H1 (cell line): ENCODE data around the gene COL6A3. TPM values are rescaled to one million over a fixed set of nuclear protein-coding genes. Genes with fewer than 3 reads are reported as not detected.

ENCODE experiments used
- CTCF ChIA-PET: fragments of 300-600 bp; sonication (Branson Sonifier 250); formaldehyde crosslinking; loops from one replicate; lab custom pipeline; 2021; ENCODE audit not compliant: partially characterized antibody; lab: Charles Lee
- POLR2A ChIA-PET: fragments of 300-600 bp; sonication (Branson Sonifier 250); formaldehyde crosslinking; loops from one replicate; lab custom pipeline; 2021; ENCODE audit warnings: inconsistent platforms; ENCODE audit not compliant: partially characterized antibody; lab: Charles Lee
- DNase-seq, 2 experiments: peaks; one replicate each; pipeline versions ENCODE4 v3.0.0 to v3.0.0-alpha.2; 2010 to 2022; ENCODE audit warnings: low spot score in 2 of 2, low read depth in 1 of 2, mixed read lengths in 1 of 2
- FAIRE-seq: peaks from 2 replicates; lab custom pipeline; 2011; peaks lifted over from hg19 to GRCh38; lab: Jason Lieb, UNC
- H2AFZ ChIP-seq: 2 replicates; pipeline ENCODE4 v1.8.1; 2012; ENCODE audit warnings: low read length, inconsistent platforms
- H2AK5ac ChIP-seq: 2 replicates; pipeline ENCODE4 v1.6.1; 2013; ENCODE audit warnings: low read depth, low read length
- H2BK120ac ChIP-seq: replicated peaks from 2 replicates; pipeline ENCODE3; 2013; ENCODE audit warnings: low read depth, low read length, inconsistent platforms
- H2BK12ac ChIP-seq: 2 replicates; pipeline ENCODE4 v1.6.1; 2013; ENCODE audit warnings: low read depth, low read length
- H2BK15ac ChIP-seq: 2 replicates; pipeline ENCODE4 v1.6.1; 2013; ENCODE audit warnings: low read length
- H2BK20ac ChIP-seq: 2 replicates; pipeline ENCODE4 v1.6.1; 2013; ENCODE audit warnings: low read length
- H2BK5ac ChIP-seq: 2 replicates; pipeline ENCODE4 v1.6.1; 2013; ENCODE audit warnings: low read depth, low read length
- H3K14ac ChIP-seq: 2 replicates; pipeline ENCODE4 v1.6.1; 2013; ENCODE audit warnings: inconsistent platforms; ENCODE audit not compliant: insufficient read length
- H3K18ac ChIP-seq: 2 replicates; pipeline ENCODE4 v1.6.1; 2013; ENCODE audit warnings: low read length; ENCODE audit errors: extremely low read depth
- H3K23ac ChIP-seq: 2 replicates; pipeline ENCODE4 v1.6.1; 2013; ENCODE audit warnings: inconsistent platforms; ENCODE audit not compliant: insufficient read length
- H3K23me2 ChIP-seq: 2 replicates; pipeline ENCODE4 v1.6.1; 2013; ENCODE audit warnings: low read depth, low read length
- H3K27ac ChIP-seq: 2 replicates; pipeline ENCODE4 v1.6.1; 2011; ENCODE audit warnings: low read depth, low read length, inconsistent platforms
- H3K27me3 ChIP-seq, 4 experiments: replicated peaks in 1 of 4; 1 replicate in 1 of 4; 2 replicates in 3 of 4; pipeline versions ENCODE4 v1.6.1 to v1.8.1; 2011 to 2013; ENCODE audit warnings: low read length in 3 of 4, mild to moderate bottlenecking in 3 of 4, inconsistent platforms in 2 of 4, mixed read lengths in 2 of 4, moderate library complexity in 1 of 4; ENCODE audit not compliant: control insufficient read depth in 3 of 4, insufficient read depth in 3 of 4; ENCODE audit errors: extremely low read depth in 1 of 4
- H3K36me3 ChIP-seq, 4 experiments: 2 replicates each; pipeline versions ENCODE4 v1.6.1 to v1.8.1; 2011 to 2013; ENCODE audit warnings: mild to moderate bottlenecking in 4 of 4, low read length in 3 of 4, moderate library complexity in 2 of 4, control low read depth in 1 of 4, inconsistent platforms in 1 of 4; ENCODE audit not compliant: insufficient read depth in 4 of 4, control insufficient read depth in 2 of 4
- H3K4ac ChIP-seq: replicated peaks from 2 replicates; pipeline ENCODE3; 2013; ENCODE audit warnings: low read length, low read depth, mixed read lengths, inconsistent platforms; ENCODE audit not compliant: insufficient read length
- H3K4me1 ChIP-seq, 4 experiments: replicated peaks in 1 of 4; 1 replicate in 1 of 4; 2 replicates in 3 of 4; pipeline versions ENCODE4 v1.6.1 to v1.8.1; 2011 to 2013; ENCODE audit warnings: low read length in 3 of 4, inconsistent platforms in 2 of 4, mixed read lengths in 1 of 4; ENCODE audit not compliant: insufficient read depth in 4 of 4, control insufficient read depth in 3 of 4
- H3K4me2 ChIP-seq, 2 experiments: 2 replicates each; pipeline versions ENCODE4 v1.6.1 to v1.8.1; 2011 to 2013; ENCODE audit warnings: low read depth in 2 of 2, low read length in 2 of 2, control low read depth in 1 of 2, inconsistent platforms in 1 of 2, mild to moderate bottlenecking in 1 of 2; ENCODE audit not compliant: insufficient read depth in 1 of 2
- H3K4me3 ChIP-seq, 4 experiments: fragments of 200-600, 300-600 bp in 1 of 4; sonication (generic), shearing (Covaris generic), sonication (Bioruptor Twin) in 1 of 4; 2 replicates each; pipeline versions ENCODE4 v1.5.1 to v1.8.1; 2011 to 2016; ENCODE audit warnings: low read length in 4 of 4, low read depth in 3 of 4, control low read depth in 2 of 4, inconsistent platforms in 2 of 4, mild to moderate bottlenecking in 2 of 4, mixed read lengths in 1 of 4, moderate library complexity in 1 of 4; ENCODE audit not compliant: insufficient read depth in 2 of 4; ENCODE audit errors: extremely low read depth in 1 of 4
- H3K56ac ChIP-seq: replicated peaks from 2 replicates; pipeline ENCODE3; 2013; ENCODE audit warnings: low read depth, mild to moderate bottlenecking, mixed read lengths, low read length, inconsistent platforms; ENCODE audit not compliant: insufficient read length
- H3K79me1 ChIP-seq: 2 replicates; pipeline ENCODE4 v1.6.1; 2013; ENCODE audit warnings: low read depth, low read length, control low read depth
- H3K79me2 ChIP-seq, 2 experiments: 2 replicates each; pipeline versions ENCODE4 v1.6.1 to v1.8.1; 2012 to 2013; ENCODE audit warnings: low read length in 2 of 2, mild to moderate bottlenecking in 2 of 2, inconsistent platforms in 1 of 2; ENCODE audit not compliant: insufficient read depth in 2 of 2, control insufficient read depth in 1 of 2
- H3K9ac ChIP-seq, 4 experiments: replicated peaks in 1 of 4; 1 replicate in 1 of 4; 2 replicates in 3 of 4; pipeline versions ENCODE4 v1.6.1 to v1.8.1; 2011 to 2013; ENCODE audit warnings: low read depth in 3 of 4, low read length in 3 of 4, control low read depth in 2 of 4, mild to moderate bottlenecking in 2 of 4, moderate library complexity in 2 of 4, inconsistent platforms in 1 of 4; ENCODE audit errors: extremely low read depth in 1 of 4
- H3K9me3 ChIP-seq, 2 experiments: 2 replicates each; pipeline versions ENCODE4 v1.6.1 to v1.8.1; 2012 to 2013; ENCODE audit warnings: mild to moderate bottlenecking in 2 of 2, moderate library complexity in 2 of 2, control low read depth in 1 of 2, inconsistent platforms in 1 of 2, low read depth in 1 of 2, low read length in 1 of 2, mixed read lengths in 1 of 2; ENCODE audit not compliant: insufficient read depth in 2 of 2
- H4K20me1 ChIP-seq, 2 experiments: replicated peaks in 1 of 2; 2 replicates each; pipeline versions ENCODE3 to v1.8.1; 2011 to 2013; ENCODE audit warnings: inconsistent platforms in 2 of 2, low read length in 2 of 2, mild to moderate bottlenecking in 1 of 2; ENCODE audit not compliant: insufficient read depth in 2 of 2, control insufficient read depth in 1 of 2
- H4K5ac ChIP-seq: 2 replicates; pipeline ENCODE4 v1.6.1; 2013; ENCODE audit warnings: low read length, low read depth, mixed read lengths, inconsistent platforms; ENCODE audit not compliant: insufficient read length
- H4K8ac ChIP-seq: 2 replicates; pipeline ENCODE4 v1.8.0; 2013; ENCODE audit warnings: mild to moderate bottlenecking, moderate library complexity, low read length, inconsistent platforms; ENCODE audit not compliant: insufficient read depth; ENCODE audit errors: extremely low read depth
- H4K91ac ChIP-seq: replicated peaks from 2 replicates; pipeline ENCODE3; 2013; ENCODE audit warnings: low read length, mixed read lengths, inconsistent platforms; ENCODE audit not compliant: insufficient read length
- ASH2L ChIP-seq: fragments of 200-600, 300-600 bp; sonication (generic); IDR thresholded peaks from one replicate; pipeline ENCODE4 v1.7.1; 2017; ENCODE audit warnings: low read length
- BACH1 ChIP-seq: IDR thresholded peaks from 2 replicates; pipeline ENCODE4 v1.6.1; 2012; ENCODE audit warnings: low read length, improper control_type of control experiment
- BCL11A ChIP-seq, 2 experiments: IDR thresholded peaks; one replicate each; pipeline ENCODE4 v1.6.1; 2011; ENCODE audit warnings: low read depth in 2 of 2, low read length in 2 of 2, mild to moderate bottlenecking in 2 of 2
- CEBPB ChIP-seq: IDR thresholded peaks from 2 replicates; pipeline ENCODE4 v1.6.1; 2012; ENCODE audit warnings: low read depth, low read length
- EP300 ChIP-seq, 2 experiments: IDR thresholded peaks; 1 replicate in 1 of 2; 2 replicates in 1 of 2; pipeline ENCODE4 v1.6.1; 2011 to 2012; ENCODE audit warnings: low read depth in 2 of 2, low read length in 2 of 2, mild to moderate bottlenecking in 2 of 2, borderline replicate concordance in 1 of 2, inconsistent platforms in 1 of 2, moderate library complexity in 1 of 2
- EZH2 ChIP-seq: fragments of 200-600 bp; sonication (generic); IDR thresholded peaks from 2 replicates; pipeline ENCODE4 v1.7.1; 2012; ENCODE audit warnings: low read depth, mild to moderate bottlenecking, moderate library complexity, low read length, inconsistent platforms; ENCODE audit not compliant: severe bottlenecking
- HDAC2 ChIP-seq, 2 experiments: fragments of 300-600 bp in 1 of 2; sonication (generic) in 1 of 2; IDR thresholded peaks; 2 replicates each; pipeline ENCODE4 v1.6.1; 2011 to 2012; ENCODE audit warnings: low read depth in 2 of 2, low read length in 2 of 2, mild to moderate bottlenecking in 2 of 2, moderate library complexity in 2 of 2, borderline replicate concordance in 1 of 2, inconsistent platforms in 1 of 2
- JUN ChIP-seq: IDR thresholded peaks from 2 replicates; pipeline ENCODE4 v1.6.1; 2011; ENCODE audit warnings: low read depth, mild to moderate bottlenecking, improper control_type of control experiment, low read length
- JUND ChIP-seq: IDR thresholded peaks from 2 replicates; pipeline ENCODE4 v1.6.1; 2011; ENCODE audit warnings: mild to moderate bottlenecking, improper control_type of control experiment, low read length
- KDM1A ChIP-seq: fragments of 200-600, 300-600 bp; sonication (generic); IDR thresholded peaks from 2 replicates; pipeline ENCODE4 v1.7.1; 2016; ENCODE audit warnings: mild to moderate bottlenecking, low read length, borderline replicate concordance
- PHF8 ChIP-seq: fragments of 200-600 bp; sonication (generic); conservative IDR thresholded peaks from 2 replicates; pipeline ENCODE4 v1.7.1; 2012; ENCODE audit warnings: low read depth, mild to moderate bottlenecking, inconsistent platforms, low read length, moderate library complexity
- RAD21 ChIP-seq, 2 experiments: IDR thresholded peaks in 1 of 2; conservative IDR thresholded peaks in 1 of 2; 2 replicates each; pipeline ENCODE4 v1.6.1; 2011; ENCODE audit warnings: low read depth in 2 of 2, low read length in 2 of 2, improper control_type of control experiment in 1 of 2, inconsistent platforms in 1 of 2, mild to moderate bottlenecking in 1 of 2, moderate library complexity in 1 of 2
- WGBS, 2 experiments: shearing (Covaris generic) in 1 of 2; methylation state at CpG; one replicate each; pipeline versions ENCODE4 v1.1.6 to v1.1.7; 2013 to 2015; ENCODE audit warnings: low lambda C conversion rate in 2 of 2, mixed read lengths in 2 of 2, inconsistent platforms in 1 of 2, low coverage in 1 of 2, missing lambda C conversion rate in 1 of 2; ENCODE audit not compliant: insufficient replicate concordance in 2 of 2, insufficient coverage in 1 of 2, insufficient read length in 1 of 2; ENCODE audit errors: extremely low coverage in 1 of 2, missing lambda C conversion rate in 1 of 2; 5-methylcytosine and 5-hydroxymethylcytosine counted together
- polyA plus RNA-seq, 7 experiments: library from polyadenylated mRNA; depleted of rRNA in 3 of 7; stranded (reverse) in 5 of 7; unstranded in 2 of 7; fragments of >200 nt in 5 of 7; fragments of 200-250 nt in 2 of 7; gene quantifications; 1 replicate in 5 of 7; 2 replicates in 1 of 7; 4 replicates in 1 of 7; pipeline versions ENCODE4 v1.2.1 to v1.2.3, GENCODE V29; 2011 to 2013; ENCODE audit warnings: missing spikeins in 2 of 7, mixed read lengths in 2 of 7
- total RNA-seq: library from RNA; stranded (reverse); fragmentation: NEBNext Ultra II Directional; extraction: Animal tissue kit (Norgen Biotek cat#: 25700); gene quantifications from 2 replicates; pipeline ENCODE4 v1.2.1, GENCODE V29; 2021

COL6A3 gene
- total and polyA plus RNA-seq, 2 of the 8 experiments (the other 6 are each of a cell fraction or from before 2014, with no cell fraction given) = 1.2 to 3.4 TPM

DNA sequence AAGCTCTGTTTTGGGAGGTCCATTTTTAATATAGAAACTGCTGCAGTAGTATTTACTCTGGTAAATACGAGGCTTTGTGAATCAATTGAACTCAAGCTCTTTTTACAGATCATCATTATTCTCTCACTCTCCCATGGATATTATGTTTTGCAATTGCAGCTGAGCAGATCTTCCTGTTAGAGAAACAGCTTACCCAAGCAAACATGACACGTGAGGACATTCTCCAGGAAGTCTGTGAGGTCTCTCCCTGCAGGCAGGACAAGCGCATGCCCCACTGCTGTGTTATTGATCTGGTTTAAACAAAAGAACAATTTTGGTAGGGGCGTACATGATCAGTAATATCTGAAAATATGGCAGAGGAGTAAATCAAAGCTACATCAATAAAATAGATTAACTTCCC is 72.1 kb downstream of the COL6A3 start:
- H4K20me1 ChIP-seq = no peaks in the 10 kb centered on the region
- no peak overlapping the region for H2BK15ac ChIP-seq
- H3K14ac ChIP-seq = no peak overlapping the region
- 93% methylated on average over 4 of the region's 4 CpGs; no CpG with 5 or more reads in 1 of the 2 experiments for WGBS, 2 experiments
- DNase-seq = no peak
- no peak overlapping the region for H3K56ac ChIP-seq
- H2BK5ac ChIP-seq = no peak overlapping the region
- no peaks in the 10 kb centered on the region for H3K79me1 ChIP-seq
- H3K9ac ChIP-seq = no peak overlapping the region
- no peak overlapping the region for H2AK5ac ChIP-seq
- H2BK120ac ChIP-seq = no peak overlapping the region
- no peak overlapping the region for H2BK12ac ChIP-seq
- H3K9me3 ChIP-seq = 0 out of 4 replicates have a peak, but pooled peaks cover 0 to 2% of the 10 kb centered on the region in 2 experiments
- H3K18ac ChIP-seq = no peak overlapping the region
- no peaks in the 10 kb centered on the region for H3K4me1 ChIP-seq
- no peak overlapping the region for H3K27ac ChIP-seq
- no peak overlapping the region for H2AFZ ChIP-seq
- ChIA-PET CTCF (interaction anchor here (0.7 to 1.9 kb wide), 4 partner anchors 10 to 177 kb away, joined by 3 to 6 read pairs (median 4); no protein-coding TSS in a partner anchor), POLR2A (no interaction called here)
- H3K23me2 ChIP-seq = no peaks in the 10 kb centered on the region
- H4K8ac ChIP-seq = no peak overlapping the region
- no peak overlapping the region for H3K4me3 ChIP-seq
- FAIRE-seq = no peak
- no peaks in the 10 kb centered on the region for H3K27me3 ChIP-seq
- no peak overlapping the region for H2BK20ac ChIP-seq
- H3K4me2 ChIP-seq = no peak overlapping the region
- TF ChIP-seq JUND (no peak), JUN (no peak), EZH2 (no peak), CEBPB (no peak), BACH1 (no peak), ASH2L (no peak), BCL11A (IDR thresholded peaks at IDR 0.05; ENCODE audit: low read depth in 2 of 2, low read length in 2 of 2) (no peak), HDAC2 (IDR thresholded peaks at IDR 0.05; ENCODE audit: borderline replicate concordance in 1 of 2, low read depth in 2 of 2, low read length in 2 of 2) (no peak), EP300 (IDR thresholded peaks at IDR 0.05; ENCODE audit: borderline replicate concordance in 1 of 2, low read depth in 2 of 2, low read length in 2 of 2) (no peak), PHF8 (no peak), KDM1A (no peak), RAD21 (IDR thresholded peaks at IDR 0.05 in 1 of 2, conservative IDR thresholded peaks at IDR 0.05 in 1 of 2; ENCODE audit: low read depth in 2 of 2, low read length in 2 of 2) (no peak)
- no peak overlapping the region for H3K4ac ChIP-seq
- H3K36me3 ChIP-seq = no peaks in the 10 kb centered on the region; a peak in 1 of 8 replicates
- H4K5ac ChIP-seq = no peak overlapping the region
- no peak overlapping the region for H3K23ac ChIP-seq
- no peak overlapping the region for H4K91ac ChIP-seq
- no peaks in the 10 kb centered on the region for H3K79me2 ChIP-seq
